MG63 (cell line): Measurements from ENCODE around the gene KLHL3. TPM values are rescaled to one million over a fixed set of nuclear protein-coding genes. Genes with fewer than 3 reads are reported as not detected.

Source experiments
- DNase-seq: peaks from one replicate; pipeline ENCODE4 v3.0.0-alpha.2; 2020
- H3K27me3 ChIP-seq: fragments of 250-450 bp; sonication (Bioruptor Pico); 2 replicates; pipeline ENCODE4 v1.5.1; 2020; ENCODE audit warnings: mild to moderate bottlenecking, moderate library complexity
- H3K36me3 ChIP-seq: fragments of 250-450 bp; sonication (Bioruptor Pico); 2 replicates; pipeline ENCODE4 v1.5.1; 2020; ENCODE audit warnings: mild to moderate bottlenecking, moderate library complexity
- H3K4me3 ChIP-seq: fragments of 250-450 bp; sonication (Bioruptor Pico); 2 replicates; pipeline ENCODE4 v1.5.1; 2020; ENCODE audit warnings: mild to moderate bottlenecking, moderate library complexity
- H3K9me3 ChIP-seq: fragments of 250-450 bp; sonication (Bioruptor Pico); 2 replicates; pipeline ENCODE4 v1.5.1; 2020; ENCODE audit warnings: mild to moderate bottlenecking, moderate library complexity
- total RNA-seq: library from RNA; depleted of rRNA; stranded (reverse); fragments of >200 nt; shearing (Covaris generic); gene quantifications from 2 replicates; pipeline ENCODE4 v1.2.3, GENCODE V29; 2014; ENCODE audit warnings: low replicate concordance

The KLHL3 gene
- total RNA-seq, 1 experiment from 2014 or later: 0.82 TPM

DNA sequence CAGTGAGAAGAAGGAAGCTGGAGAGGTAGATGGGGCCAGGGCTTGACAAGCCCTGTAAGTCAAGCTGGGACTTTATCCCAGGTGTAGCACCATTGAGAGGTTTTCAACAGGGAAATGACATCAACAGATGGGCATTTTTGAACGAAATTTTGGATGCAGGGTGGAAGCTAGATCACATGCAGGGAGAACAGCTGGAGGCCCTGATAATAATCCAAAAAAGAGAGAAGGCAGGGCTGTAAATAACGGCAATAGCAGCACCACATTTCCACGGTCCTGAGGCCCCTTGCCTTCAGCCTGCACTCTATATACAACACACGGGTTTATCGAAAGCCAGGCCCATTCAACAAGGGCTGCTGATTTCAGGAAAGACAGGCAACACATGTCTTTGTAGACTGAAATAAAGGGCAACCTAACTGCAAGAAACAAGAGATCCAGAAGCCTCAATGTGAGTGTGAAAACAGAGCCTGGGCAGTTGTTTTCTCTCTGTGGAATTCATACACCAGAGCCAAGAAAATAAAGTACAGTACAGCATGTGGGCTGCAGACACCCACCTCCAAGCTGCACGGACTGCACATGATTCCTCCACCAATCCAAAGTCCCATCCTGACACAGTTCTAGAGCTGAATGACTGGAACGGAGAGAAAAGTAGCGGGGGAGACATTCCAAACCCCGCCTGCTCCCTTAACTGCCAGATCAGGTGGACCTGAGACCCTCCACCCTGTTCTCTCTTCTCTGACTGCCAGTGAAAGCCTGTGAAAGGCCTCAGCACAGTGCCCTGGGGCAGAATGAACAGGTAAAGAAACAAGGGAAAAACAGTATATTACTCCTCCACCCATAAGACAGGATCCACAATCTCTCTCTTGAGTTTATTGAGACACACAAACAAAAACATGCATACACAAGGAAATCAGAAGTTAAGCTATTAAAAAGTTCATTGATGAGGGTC, 36.3 kb downstream of the KLHL3 start:
- no peaks in the 10 kb centered on the region for H3K9me3 ChIP-seq
- no peak for DNase-seq
- H3K4me3 ChIP-seq: no peak overlapping the region
- no peaks in the 10 kb centered on the region for H3K36me3 ChIP-seq
- no peaks in the 10 kb centered on the region for H3K27me3 ChIP-seq

DNA sequence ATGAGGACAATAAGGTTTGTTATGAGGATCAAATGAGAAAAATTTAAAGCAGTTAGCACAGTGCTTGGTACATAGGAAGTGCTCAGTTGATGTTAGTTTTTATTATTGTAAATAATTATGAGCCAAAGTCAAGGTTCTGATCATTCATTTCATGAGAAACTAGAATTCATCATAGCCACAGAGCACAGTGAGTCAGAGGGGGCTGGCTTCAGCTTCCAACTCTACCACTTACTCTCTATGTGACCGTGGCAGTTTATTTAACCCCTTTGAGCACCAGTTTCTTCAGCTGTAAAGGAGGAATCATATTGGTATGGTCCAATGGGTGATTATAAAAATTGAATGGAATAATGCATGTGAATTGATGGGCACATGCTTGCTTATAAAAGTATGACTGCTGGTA, 39.4 kb downstream of the KLHL3 start:
- Histone ChIP-seq H3K27me3 (no peaks in the 10 kb centered on the region), H3K9me3 (no peaks in the 10 kb centered on the region), H3K36me3 (no peaks in the 10 kb centered on the region), H3K4me3 (no peak overlapping the region)
- DNase-seq: peak; percentile 26

DNA sequence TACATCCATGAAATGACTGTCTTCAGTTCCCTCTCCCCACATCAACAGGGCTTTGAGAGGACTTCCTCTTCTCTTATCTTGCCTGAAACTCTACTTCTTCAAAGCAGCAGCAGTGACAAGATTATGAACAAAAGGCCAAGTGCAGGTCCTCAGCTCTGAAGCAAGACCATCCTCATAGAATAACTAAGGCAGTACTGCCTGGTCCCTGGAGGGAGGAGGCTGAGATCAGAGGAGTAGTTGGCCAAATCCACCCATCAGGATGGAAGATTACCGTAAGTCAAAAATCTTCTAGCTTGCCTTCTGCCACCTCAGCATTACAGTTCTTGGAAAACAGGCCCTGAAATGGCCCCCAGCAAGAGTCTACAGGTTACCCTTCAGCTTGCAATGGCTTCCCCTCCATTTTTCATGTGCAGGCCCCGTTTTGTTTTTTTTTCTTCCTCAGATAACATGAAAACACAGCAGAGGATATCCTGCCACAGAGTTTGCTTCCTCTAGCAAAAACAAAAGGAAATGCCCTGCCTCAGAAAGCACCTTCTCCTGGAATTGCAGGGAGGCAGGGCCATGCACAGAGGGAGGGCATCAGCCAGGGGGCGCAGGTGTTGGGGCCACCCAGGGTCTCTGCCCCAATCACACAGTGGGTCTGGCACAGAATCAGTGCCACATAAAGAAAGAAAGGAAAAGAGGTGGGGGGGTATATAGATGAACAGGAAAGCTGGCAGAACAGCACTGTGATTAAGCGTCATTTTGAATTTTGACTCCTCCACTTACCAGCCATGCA, 40.0 kb downstream of the KLHL3 start:
- H3K36me3 ChIP-seq: no peaks in the 10 kb centered on the region
- H3K4me3 ChIP-seq: no peak overlapping the region
- H3K27me3 ChIP-seq: no peaks in the 10 kb centered on the region
- no peaks in the 10 kb centered on the region for H3K9me3 ChIP-seq
- no peak for DNase-seq

DNA sequence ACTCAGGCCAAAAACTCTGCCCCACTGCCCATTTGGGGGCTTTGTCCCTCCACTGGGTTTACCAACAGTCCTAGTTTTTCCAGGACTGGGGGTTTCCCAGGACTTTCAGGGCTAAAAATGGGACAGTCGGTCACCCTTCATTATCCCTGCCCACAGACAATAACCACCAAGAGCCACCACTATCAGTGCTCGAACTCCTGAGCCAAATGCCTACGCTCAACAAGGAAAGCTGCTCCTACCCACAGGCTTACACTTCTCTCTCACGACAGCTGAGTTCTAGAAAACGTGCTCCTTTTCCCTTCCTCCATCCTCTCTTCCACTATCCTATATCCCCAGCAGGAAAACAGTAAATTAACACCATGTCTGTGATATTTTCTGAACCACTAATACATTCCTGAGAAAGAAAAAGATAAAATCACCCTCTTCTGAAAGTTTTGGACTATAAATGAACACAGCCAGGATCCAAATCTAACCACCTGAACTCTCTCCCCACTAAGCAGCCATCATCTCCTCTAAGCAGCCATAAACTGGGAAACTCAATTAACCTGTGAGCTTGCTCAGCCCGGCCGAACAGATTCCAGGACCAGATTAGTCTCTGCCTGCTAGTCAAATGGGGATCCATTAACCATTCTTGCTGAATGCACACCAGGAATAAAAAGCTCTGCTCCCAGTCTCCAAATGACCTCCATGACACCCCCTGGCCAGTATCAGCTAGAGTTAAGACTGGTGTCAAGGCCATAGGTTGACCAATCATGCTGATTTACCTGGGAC, 41.8 kb downstream of the KLHL3 start:
- H3K27me3 ChIP-seq: no peaks in the 10 kb centered on the region
- no peaks in the 10 kb centered on the region; the same call in 1 of the 2 replicates for H3K9me3 ChIP-seq
- H3K36me3 ChIP-seq: no peaks in the 10 kb centered on the region
- no peak overlapping the region for H3K4me3 ChIP-seq
- no peak for DNase-seq

DNA sequence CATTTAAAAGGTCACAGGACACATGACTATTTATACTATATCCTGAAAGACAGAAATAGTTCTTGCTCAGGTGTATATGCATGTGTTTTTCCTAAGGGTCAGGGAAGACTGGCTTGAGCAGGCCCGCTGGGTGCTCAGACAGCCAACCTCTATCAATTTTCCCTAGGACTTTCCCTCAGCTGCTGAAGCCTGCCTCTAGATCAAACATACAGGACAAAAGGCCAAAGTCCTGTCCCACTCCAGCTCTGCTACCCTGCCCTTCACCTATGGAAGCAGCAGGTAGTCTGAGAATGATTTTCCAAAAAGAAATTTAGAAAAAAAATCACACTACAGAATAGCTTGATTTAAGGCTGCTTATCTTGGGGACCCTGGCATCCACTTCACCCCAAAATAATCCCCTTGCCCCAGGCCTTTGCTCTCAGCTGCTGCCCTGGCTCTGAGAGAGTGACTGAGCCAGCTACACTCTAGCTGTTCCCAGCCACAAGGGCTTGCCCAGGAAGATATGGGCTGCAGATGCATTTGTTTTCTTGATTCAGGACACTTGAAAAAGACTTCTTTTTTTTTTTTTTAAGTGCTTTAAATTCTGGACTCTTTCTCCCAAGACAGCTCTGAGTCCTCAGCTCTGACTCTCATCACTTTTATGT, 42.5 kb downstream of the KLHL3 start:
- H3K27me3 ChIP-seq: no peaks in the 10 kb centered on the region
- H3K36me3 ChIP-seq: no peaks in the 10 kb centered on the region
- H3K4me3 ChIP-seq: no peak overlapping the region
- H3K9me3 ChIP-seq: no peaks in the 10 kb centered on the region; the same call in 1 of the 2 replicates
- no peak for DNase-seq

DNA sequence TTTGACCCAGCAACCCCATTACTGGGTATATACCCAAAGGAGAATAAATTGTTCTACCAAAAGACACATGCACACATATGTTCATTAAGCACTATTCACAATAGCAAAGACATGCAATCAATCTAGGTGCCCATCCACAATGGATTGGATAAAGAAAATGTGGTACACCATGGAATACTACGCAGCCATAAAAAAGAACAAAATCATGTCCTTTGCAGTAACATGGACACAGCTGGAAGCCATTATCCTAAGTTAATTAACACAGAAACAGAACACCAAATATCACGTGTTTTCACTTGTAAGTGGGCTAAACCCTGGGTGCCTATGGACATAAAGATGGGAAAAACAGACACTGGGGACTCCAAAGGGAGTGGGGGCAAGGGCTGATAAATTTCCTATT, 46.6 kb downstream of the KLHL3 start:
- DNase-seq: no peak
- Histone ChIP-seq H3K4me3 (no peak overlapping the region), H3K9me3 (no peaks in the 10 kb centered on the region; the same call in 1 of the 2 replicates), H3K36me3 (no peaks in the 10 kb centered on the region), H3K27me3 (peaks cover 5% of the 10 kb centered on the region; the same call in 1 of the 2 replicates)

DNA sequence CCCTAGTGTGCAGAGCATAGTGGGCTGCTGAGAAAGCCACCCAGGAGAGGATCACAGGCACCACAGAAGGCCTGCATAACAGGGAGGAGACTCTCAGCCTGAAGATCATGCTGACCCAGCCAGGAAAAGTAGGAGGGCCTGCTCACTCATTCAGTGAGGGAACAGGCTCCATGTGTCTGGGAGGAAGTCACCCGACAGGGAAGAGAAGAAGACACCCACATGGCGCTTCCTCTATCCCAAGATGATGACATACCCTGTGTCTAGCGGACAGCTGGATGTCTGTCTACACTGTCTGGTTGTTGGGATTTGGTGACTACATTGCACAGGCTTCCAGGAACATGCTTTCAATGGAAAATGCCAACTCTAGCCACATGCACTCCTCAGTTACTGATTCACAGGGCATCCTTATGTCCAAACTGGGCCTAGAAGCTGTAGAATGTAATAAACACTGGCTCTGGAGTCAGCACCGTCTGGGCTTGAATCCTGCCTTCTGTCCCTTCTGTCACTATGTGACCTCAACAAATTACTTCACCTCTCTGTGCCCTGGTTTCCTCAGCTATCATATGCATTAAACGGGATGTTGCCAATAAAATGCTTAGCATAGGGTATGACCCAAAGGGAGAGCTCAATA, 47.6 kb downstream of the KLHL3 start:
- no peak for DNase-seq
- H3K27me3 ChIP-seq: peaks cover 5% of the 10 kb centered on the region; the same call in 1 of the 2 replicates
- H3K4me3 ChIP-seq: no peak overlapping the region
- no peaks in the 10 kb centered on the region for H3K36me3 ChIP-seq
- H3K9me3 ChIP-seq: no peaks in the 10 kb centered on the region; the same call in 1 of the 2 replicates

DNA sequence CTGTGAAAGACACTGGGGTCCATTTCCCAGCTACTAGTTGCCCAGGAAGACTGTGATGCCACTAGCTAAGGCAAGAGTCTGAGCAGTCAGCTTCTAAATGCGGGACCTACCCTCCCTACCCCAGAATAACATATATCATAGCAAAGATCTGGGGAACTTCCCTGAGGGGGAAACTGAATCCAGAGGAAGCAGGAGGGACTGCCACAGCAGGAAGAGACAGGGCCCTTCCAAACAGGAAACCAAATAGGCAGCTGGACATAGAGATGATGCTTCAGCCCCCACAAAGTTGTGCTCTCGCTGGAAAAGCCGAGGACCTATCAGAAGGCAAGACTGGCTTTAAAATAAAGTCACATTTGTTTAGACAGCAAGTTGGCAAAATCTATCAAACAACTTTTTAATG, 51.1 kb downstream of the KLHL3 start:
- Histone ChIP-seq H3K9me3 (no peaks in the 10 kb centered on the region; the same call in 1 of the 2 replicates), H3K27me3 (peaks cover 16% of the 10 kb centered on the region), H3K4me3 (no peak overlapping the region), H3K36me3 (no peaks in the 10 kb centered on the region)
- DNase-seq: no peak

DNA sequence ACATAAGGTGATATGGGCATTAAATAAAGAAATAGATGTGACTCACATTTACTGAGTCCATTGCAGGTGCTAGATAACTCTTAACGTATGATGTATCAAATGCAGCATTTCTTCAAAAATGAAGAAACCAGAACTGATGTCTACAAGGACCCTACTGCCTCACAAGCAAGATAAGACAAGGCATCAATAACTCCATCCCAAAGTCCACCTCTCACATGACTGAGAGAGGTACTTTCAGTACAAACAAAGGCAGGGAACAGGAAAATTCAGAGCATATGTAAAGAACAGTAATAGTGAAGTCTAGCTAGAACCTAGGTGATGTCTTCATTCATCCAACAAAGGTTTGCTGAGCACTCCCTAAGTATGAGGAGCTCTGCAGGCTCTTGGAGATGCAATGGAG, 54.7 kb downstream of the KLHL3 start:
- Histone ChIP-seq H3K9me3 (no peaks in the 10 kb centered on the region), H3K4me3 (no peak overlapping the region), H3K27me3 (peaks cover 16% of the 10 kb centered on the region), H3K36me3 (no peaks in the 10 kb centered on the region)
- DNase-seq: no peak

DNA sequence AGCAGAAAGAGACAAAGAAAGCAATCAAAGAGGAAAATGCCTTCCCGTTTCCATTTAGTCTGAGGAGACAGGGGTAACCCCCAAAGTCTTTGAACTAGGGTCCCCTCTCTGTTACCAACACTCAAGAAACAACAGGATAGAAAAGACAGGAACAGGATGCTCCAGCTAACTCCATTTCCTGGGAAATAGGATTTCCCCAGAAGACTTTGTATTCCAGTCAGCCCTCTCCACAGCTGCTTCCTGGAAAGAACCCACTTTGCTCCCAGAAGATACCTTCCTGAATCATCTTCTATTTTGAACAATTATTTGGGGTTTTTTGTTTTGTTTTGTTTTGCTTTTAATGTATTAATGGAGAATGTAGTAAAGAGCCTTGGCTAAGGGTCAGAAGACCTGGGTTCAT, 56.0 kb downstream of the KLHL3 start:
- H3K36me3 ChIP-seq: no peaks in the 10 kb centered on the region
- H3K4me3 ChIP-seq: no peak overlapping the region
- peaks cover 12% of the 10 kb centered on the region for H3K27me3 ChIP-seq
- DNase-seq: no peak
- H3K9me3 ChIP-seq: no peaks in the 10 kb centered on the region; the same call in 1 of the 2 replicates

DNA sequence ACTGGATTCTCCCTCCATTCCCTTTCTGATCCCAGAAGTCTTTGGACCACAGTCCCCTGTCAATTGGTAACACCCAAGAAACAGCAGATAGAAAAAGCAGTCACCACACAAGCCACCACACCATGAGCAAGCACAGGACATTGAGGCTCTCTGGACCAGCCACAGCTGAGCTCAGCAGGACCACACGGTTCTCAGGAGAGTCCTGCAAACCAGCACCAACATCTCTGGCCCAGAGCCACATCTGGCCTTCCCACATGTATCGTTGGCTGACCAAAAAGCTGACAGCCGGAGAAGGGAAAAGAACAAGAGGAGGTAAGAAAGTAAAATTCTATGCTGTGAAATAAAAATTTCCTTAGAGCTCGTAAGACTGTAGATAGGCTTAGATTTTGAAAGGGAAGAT, 56.7 kb downstream of the KLHL3 start:
- no peak for DNase-seq
- Histone ChIP-seq H3K27me3 (peaks cover 11% of the 10 kb centered on the region), H3K4me3 (no peak overlapping the region), H3K9me3 (no peaks in the 10 kb centered on the region; the same call in 1 of the 2 replicates), H3K36me3 (no peaks in the 10 kb centered on the region)

DNA sequence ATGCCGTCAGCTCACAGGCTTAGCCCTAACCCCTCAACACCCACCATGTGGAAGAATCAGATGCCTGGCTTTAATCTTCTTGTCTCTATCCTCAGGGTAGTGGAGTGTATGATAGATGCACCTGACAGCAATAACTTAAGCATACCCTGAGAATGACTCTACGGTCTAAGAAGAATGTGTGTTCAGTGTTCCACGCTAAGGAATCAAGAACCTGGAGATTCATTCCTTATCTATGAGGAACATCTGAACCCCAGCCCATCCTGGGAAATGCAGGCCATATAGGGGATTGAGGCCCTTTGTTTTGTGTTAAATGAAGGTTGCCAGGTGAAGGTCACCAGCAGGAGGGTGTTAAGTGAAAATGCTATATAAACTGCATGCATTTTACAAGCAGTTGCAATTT, 63.0 kb downstream of the KLHL3 start:
- no peak for DNase-seq
- H3K36me3 ChIP-seq: no peaks in the 10 kb centered on the region
- H3K4me3 ChIP-seq: no peak overlapping the region
- no peaks in the 10 kb centered on the region for H3K27me3 ChIP-seq
- no peaks in the 10 kb centered on the region; the same call in 1 of the 2 replicates for H3K9me3 ChIP-seq

DNA sequence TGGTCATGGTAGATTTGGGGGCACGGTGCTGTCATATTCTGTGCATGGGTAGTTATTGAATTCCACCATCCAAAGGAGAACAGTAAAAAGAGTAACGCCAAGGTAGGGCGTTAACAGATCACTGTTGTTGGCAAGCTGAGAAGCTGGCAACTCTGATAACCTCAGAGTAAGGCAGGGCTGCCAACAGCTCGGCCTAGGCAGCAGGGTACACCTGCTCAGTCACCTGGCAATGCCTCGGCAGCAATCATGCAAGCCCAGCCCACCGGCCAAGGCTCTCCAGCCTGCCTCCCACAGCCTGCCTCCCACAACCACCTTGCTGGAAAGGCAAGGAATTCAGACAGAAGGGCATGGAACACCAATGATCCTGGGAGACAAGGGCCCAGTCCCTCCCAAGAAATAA, 63.9 kb downstream of the KLHL3 start:
- H3K27me3 ChIP-seq: no peaks in the 10 kb centered on the region
- no peak overlapping the region for H3K4me3 ChIP-seq
- no peaks in the 10 kb centered on the region; the same call in 1 of the 2 replicates for H3K9me3 ChIP-seq
- no peaks in the 10 kb centered on the region for H3K36me3 ChIP-seq
- no peak for DNase-seq

DNA sequence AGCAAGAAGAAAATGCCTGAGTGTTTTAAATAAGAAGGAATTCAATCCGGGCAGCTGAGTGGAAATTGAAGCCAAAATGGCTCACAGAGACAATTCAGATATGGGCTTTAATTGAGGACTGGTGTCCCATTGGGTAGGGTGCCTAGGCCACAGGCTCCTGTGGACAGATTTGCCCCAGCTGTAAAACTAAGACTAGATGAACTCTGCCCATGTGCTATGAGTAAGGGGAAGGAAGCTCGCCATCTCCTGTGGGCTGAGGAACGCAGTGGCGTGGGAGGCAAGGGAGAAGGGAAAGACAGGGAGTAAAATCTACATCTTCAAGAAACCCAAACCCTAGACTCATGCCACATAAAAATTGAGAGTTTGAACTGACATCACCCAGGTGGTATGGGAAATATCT, 66.1 kb downstream of the KLHL3 start:
- peaks cover 5% of the 10 kb centered on the region; the same call in 1 of the 2 replicates for H3K27me3 ChIP-seq
- no peaks in the 10 kb centered on the region for H3K36me3 ChIP-seq
- H3K9me3 ChIP-seq: no peaks in the 10 kb centered on the region
- no peak overlapping the region for H3K4me3 ChIP-seq
- no peak for DNase-seq

DNA sequence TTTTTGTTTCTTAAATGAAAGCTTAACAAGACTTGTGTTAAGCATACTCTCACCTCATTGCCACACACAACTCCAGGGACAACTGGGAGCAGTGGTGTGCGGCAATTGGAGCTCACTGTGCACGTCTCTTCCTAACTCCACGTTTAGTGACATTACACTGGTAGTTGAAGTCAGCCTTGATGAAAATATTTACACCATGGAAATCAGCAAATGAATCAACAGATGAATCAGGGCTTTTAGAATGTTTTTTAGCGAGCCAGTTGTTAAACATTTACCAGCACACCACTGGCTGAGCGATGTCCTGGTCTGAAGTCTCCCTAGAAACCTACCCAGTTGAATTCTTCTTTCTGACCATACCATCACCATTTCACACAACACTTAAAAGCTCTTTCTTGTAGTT, 67.3 kb downstream of the KLHL3 start:
- DNase-seq: no peak
- no peak overlapping the region for H3K4me3 ChIP-seq
- no peaks in the 10 kb centered on the region for H3K9me3 ChIP-seq
- peaks cover 5% of the 10 kb centered on the region; the same call in 1 of the 2 replicates for H3K27me3 ChIP-seq
- H3K36me3 ChIP-seq: no peaks in the 10 kb centered on the region

DNA sequence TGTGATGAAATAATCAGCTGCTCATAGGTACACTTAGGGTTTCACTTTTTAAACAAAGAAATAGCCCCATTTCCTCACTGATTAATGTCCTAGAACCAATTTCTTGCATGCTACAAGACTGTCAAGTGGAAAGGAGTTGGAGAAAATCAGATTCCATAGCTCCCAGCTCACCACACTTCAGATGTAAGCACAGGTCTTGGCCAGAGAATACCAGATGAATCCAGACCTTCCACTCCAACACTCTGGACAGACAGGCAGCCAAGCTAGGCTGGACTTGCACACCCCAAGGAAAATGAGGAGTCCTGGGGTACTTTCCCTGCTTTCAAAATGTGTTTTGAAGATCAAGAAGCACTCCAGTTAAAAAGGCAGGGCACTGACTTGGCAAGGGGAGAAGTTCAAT, 68.5 kb downstream of the KLHL3 start:
- Histone ChIP-seq H3K4me3 (no peak overlapping the region), H3K27me3 (peaks cover 5% of the 10 kb centered on the region; the same call in 1 of the 2 replicates), H3K9me3 (no peaks in the 10 kb centered on the region), H3K36me3 (no peaks in the 10 kb centered on the region)
- no peak for DNase-seq
